ENCODE data around the gene SLC12A1.

SLC12A1 gene

DNA sequence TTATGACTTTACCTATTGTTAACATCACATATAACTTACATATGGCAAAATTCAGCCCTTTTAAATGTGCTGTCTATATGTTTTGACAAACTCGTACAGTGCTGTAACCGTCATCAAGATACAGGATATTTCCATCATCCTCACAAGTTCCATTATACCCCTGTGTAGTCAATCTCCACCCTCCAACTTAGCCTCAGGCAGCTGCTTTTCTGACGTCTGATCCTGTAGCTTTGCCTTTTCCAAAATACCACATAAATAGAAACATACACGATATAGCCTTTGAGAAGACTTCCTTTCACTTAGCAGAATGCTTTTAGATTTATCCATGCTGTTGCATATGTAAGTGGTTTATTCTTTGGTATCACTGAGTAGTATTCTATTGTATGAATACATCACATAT is 47.1 kb downstream of the SLC12A1 start:
- Histone ChIP-seq H3K4me1 (ENCODE audit: control insufficient read depth, low read length) (no peaks in the 10 kb centered on the region), H3K9me2 (replicated peaks; ENCODE audit: control insufficient read depth, low read length) (no peaks in the 10 kb centered on the region), H3K4me2 (ENCODE audit: low read length) (no peak overlapping the region), H3K9me3 (ENCODE audit: control insufficient read depth, insufficient read depth, low read length) (no peaks in the 10 kb centered on the region), H3K79me2 (ENCODE audit: control insufficient read depth, low read length) (no peaks in the 10 kb centered on the region), H3K27ac (ENCODE audit: low read depth, low read length) (no peak overlapping the region), H3K4me3 (ENCODE audit: low read length) (no peak overlapping the region), H4K20me1 (ENCODE audit: control insufficient read depth, insufficient read depth, low read depth, low read length) (no peaks in the 10 kb centered on the region), H3K27me3 (ENCODE audit: control insufficient read depth, low read length) (no peaks in the 10 kb centered on the region), H3F3A (ENCODE audit: control insufficient read depth, insufficient read depth) (no peaks in the 10 kb centered on the region), H3K36me3 (ENCODE audit: control insufficient read depth, low read length) (no peaks in the 10 kb centered on the region)
- TF ChIP-seq CTCF (IDR thresholded peaks at IDR 0.05; ENCODE audit: low read depth, low read length, poor library complexity, severe bottlenecking) (no peak), EZH2phosphoT487 (IDR thresholded peaks at IDR 0.05; ENCODE audit: borderline replicate concordance, low read length) (no peak)

DNA sequence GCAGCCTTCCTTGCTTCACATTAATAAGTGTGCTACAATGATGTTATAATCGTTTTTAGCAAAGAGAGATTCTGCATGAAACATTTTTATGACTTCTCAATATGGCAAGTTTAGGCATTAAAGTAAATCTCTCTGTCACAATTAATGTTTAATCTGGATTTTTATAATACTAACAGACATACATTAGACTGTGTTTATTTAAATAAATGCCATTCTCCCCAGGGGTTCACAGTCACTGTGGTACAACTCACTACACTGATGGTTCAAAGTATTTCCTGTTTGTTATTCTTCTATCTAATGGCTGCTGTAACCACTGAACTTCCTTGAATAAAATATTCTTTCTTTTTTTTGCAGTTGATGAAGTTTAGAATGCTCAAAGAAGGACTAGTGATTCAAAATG is 59.0 kb downstream of the SLC12A1 start:
- H3F3A ChIP-seq (ENCODE audit: control insufficient read depth, insufficient read depth) = no peaks in the 10 kb centered on the region
- H3K4me2 ChIP-seq (ENCODE audit: low read length) = no peak overlapping the region
- no peaks in the 10 kb centered on the region for H3K9me2 ChIP-seq (replicated peaks; ENCODE audit: control insufficient read depth, low read length)
- H3K27me3 ChIP-seq (ENCODE audit: control insufficient read depth, low read length) = peaks cover 12% of the 10 kb centered on the region; the same call in 1 of the 2 replicates
- no peaks in the 10 kb centered on the region for H3K36me3 ChIP-seq (ENCODE audit: control insufficient read depth, low read length)
- TF ChIP-seq EZH2phosphoT487 (IDR thresholded peaks at IDR 0.05; ENCODE audit: borderline replicate concordance, low read length) (no peak), CTCF (IDR thresholded peaks at IDR 0.05; ENCODE audit: low read depth, low read length, poor library complexity, severe bottlenecking) (no peak)
- H4K20me1 ChIP-seq (ENCODE audit: control insufficient read depth, insufficient read depth, low read depth, low read length) = no peaks in the 10 kb centered on the region
- no peak overlapping the region for H3K27ac ChIP-seq (ENCODE audit: low read depth, low read length)
- no peaks in the 10 kb centered on the region for H3K79me2 ChIP-seq (ENCODE audit: control insufficient read depth, low read length)
- no peaks in the 10 kb centered on the region for H3K9me3 ChIP-seq (ENCODE audit: control insufficient read depth, insufficient read depth, low read length)
- H3K4me1 ChIP-seq (ENCODE audit: control insufficient read depth, low read length) = no peaks in the 10 kb centered on the region
- H3K4me3 ChIP-seq (ENCODE audit: low read length) = no peak overlapping the region

DNA sequence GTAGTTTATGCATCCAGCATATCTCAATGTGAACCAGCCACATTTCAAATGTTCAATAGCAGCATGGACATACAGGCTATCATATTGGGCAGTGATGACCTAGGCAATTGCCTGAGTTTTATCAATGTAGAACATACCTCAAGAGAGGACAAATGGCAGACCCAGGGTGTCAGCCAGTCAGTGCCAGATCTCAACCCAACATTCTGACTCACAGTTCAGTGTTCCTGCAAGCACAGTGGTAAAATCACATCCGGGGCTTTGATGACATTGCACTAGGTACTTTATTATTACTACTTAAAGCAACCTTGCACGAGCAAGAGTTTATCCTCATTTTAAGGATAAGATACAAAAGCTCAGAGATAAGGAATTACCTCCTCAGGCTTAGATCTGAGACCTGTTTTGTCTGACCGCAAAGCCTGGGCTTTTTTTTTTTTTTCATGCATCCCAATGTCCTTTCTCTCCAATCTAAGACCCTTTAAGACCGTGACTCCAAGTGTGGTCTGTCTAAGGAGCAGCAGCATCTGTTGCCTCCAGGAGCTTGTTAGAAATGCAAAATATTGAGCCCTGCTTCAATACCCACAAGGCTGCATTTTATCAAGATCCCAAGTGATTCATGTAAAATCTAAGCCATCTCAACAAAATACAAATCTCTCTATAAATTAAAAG is 60.1 kb downstream of the SLC12A1 start:
- no peaks in the 10 kb centered on the region for H3K36me3 ChIP-seq (ENCODE audit: control insufficient read depth, low read length)
- no peaks in the 10 kb centered on the region for H3F3A ChIP-seq (ENCODE audit: control insufficient read depth, insufficient read depth)
- H3K4me1 ChIP-seq (ENCODE audit: control insufficient read depth, low read length) = no peaks in the 10 kb centered on the region
- no peaks in the 10 kb centered on the region for H4K20me1 ChIP-seq (ENCODE audit: control insufficient read depth, insufficient read depth, low read depth, low read length)
- H3K9me3 ChIP-seq (ENCODE audit: control insufficient read depth, insufficient read depth, low read length) = no peaks in the 10 kb centered on the region
- no peak overlapping the region for H3K4me2 ChIP-seq (ENCODE audit: low read length)
- H3K27me3 ChIP-seq (ENCODE audit: control insufficient read depth, low read length) = peaks cover 12% of the 10 kb centered on the region; the same call in 1 of the 2 replicates
- TF ChIP-seq CTCF (IDR thresholded peaks at IDR 0.05; ENCODE audit: low read depth, low read length, poor library complexity, severe bottlenecking) (no peak), EZH2phosphoT487 (IDR thresholded peaks at IDR 0.05; ENCODE audit: borderline replicate concordance, low read length) (no peak)
- no peaks in the 10 kb centered on the region for H3K79me2 ChIP-seq (ENCODE audit: control insufficient read depth, low read length)
- no peak overlapping the region for H3K4me3 ChIP-seq (ENCODE audit: low read length)
- no peak overlapping the region for H3K27ac ChIP-seq (ENCODE audit: low read depth, low read length)
- no peaks in the 10 kb centered on the region for H3K9me2 ChIP-seq (replicated peaks; ENCODE audit: control insufficient read depth, low read length)

Measured in DOHH2 (cell line).